Cardiac muscle cell (in vitro differentiated cells and primary cell): ENCODE results near the gene ASL. TPM values are rescaled to one million over a fixed set of nuclear protein-coding genes. Genes with fewer than 3 reads are reported as not detected.

Source experiments
- DNase-seq, 2 donors: peaks; one replicate each; pipeline versions ENCODE4 v3.0.0 to v3.0.0-alpha.2; 2010 to 2017; ENCODE audit warnings: low read depth in 1 of 2, low spot score in 1 of 2
- H3K27ac ChIP-seq: fragments of 200-600 bp; sonication (generic); 2 replicates; pipeline ENCODE4 v1.5.1; 2016
- H3K27me3 ChIP-seq: fragments of 200-600 bp; sonication (generic); 2 replicates; pipeline ENCODE4 v1.6.0; 2016; ENCODE audit warnings: control low read depth
- H3K36me3 ChIP-seq: fragments of 200-600 bp; sonication (generic); 2 replicates; pipeline ENCODE4 v1.5.1; 2016; ENCODE audit warnings: control low read depth
- H3K4me1 ChIP-seq: fragments of 200-600 bp; sonication (generic); 2 replicates; pipeline ENCODE4 v1.8.1; 2017; ENCODE audit warnings: low read depth, mild to moderate bottlenecking, mixed run types
- H3K4me3 ChIP-seq: fragments of 200-600 bp; sonication (generic); 2 replicates; pipeline ENCODE4 v1.5.1; 2016; ENCODE audit warnings: mild to moderate bottlenecking
- H3K9me3 ChIP-seq: fragments of 200-600 bp; sonication (generic); 2 replicates; pipeline ENCODE4 v1.5.1; 2017; ENCODE audit warnings: low read depth, mild to moderate bottlenecking, control low read depth
- polyA plus RNA-seq: library from polyadenylated mRNA; unstranded; fragments of >200 nt; fragmentation: Nextera tagmentation; extraction: Ambion mirVana; gene quantifications from 2 replicates; pipeline ENCODE4 v1.2.1, GENCODE V29; 2016
- total RNA-seq: library from RNA; depleted of rRNA; stranded (reverse); fragments of >200 nt; gene quantifications from 2 replicates; pipeline ENCODE4 v1.2.3, GENCODE V29; 2016
- TF ChIP-seq, protein P1 (sequence below): IDR thresholded peaks from 2 replicates; pipeline ENCODE4 v1.5.1; 2012; ENCODE audit warnings: low read depth, mild to moderate bottlenecking, low read length

ASL gene
- total and polyA plus RNA-seq, 2 experiments from 2014 or later, result 17.9 to 18.1 TPM

- Histone ChIP-seq H3K4me1 (peaks cover 16% of the 10 kb centered on the region), H3K27ac (peak overlapping the region; percentile 44), H3K27me3 (no peaks in the 10 kb centered on the region), H3K36me3 (peaks cover under 1% of the 10 kb centered on the region), H3K9me3 (no peaks in the 10 kb centered on the region), H3K4me3 (no peak overlapping the region)
- DNase-seq, result peak in 1 of 2 donors; percentile 40
- TF ChIP-seq, protein P1, sequence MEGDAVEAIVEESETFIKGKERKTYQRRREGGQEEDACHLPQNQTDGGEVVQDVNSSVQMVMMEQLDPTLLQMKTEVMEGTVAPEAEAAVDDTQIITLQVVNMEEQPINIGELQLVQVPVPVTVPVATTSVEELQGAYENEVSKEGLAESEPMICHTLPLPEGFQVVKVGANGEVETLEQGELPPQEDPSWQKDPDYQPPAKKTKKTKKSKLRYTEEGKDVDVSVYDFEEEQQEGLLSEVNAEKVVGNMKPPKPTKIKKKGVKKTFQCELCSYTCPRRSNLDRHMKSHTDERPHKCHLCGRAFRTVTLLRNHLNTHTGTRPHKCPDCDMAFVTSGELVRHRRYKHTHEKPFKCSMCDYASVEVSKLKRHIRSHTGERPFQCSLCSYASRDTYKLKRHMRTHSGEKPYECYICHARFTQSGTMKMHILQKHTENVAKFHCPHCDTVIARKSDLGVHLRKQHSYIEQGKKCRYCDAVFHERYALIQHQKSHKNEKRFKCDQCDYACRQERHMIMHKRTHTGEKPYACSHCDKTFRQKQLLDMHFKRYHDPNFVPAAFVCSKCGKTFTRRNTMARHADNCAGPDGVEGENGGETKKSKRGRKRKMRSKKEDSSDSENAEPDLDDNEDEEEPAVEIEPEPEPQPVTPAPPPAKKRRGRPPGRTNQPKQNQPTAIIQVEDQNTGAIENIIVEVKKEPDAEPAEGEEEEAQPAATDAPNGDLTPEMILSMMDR, result no peak
Measured at GRCh38 chr7:66142334-66142733, 66.7 kb downstream of the ASL start.

GRCh38 chr7:66142996-66143395 lies 67.4 kb downstream of the ASL start:
- TF ChIP-seq, protein P1, result no peak
- H3K27me3 ChIP-seq, result no peaks in the 10 kb centered on the region
- peaks cover 16% of the 10 kb centered on the region for H3K4me1 ChIP-seq
- peaks cover 3% of the 10 kb centered on the region for H3K36me3 ChIP-seq
- no peak overlapping the region for H3K4me3 ChIP-seq
- H3K9me3 ChIP-seq, result no peaks in the 10 kb centered on the region
- peak overlapping the region; percentile 44 for H3K27ac ChIP-seq
- no peak for DNase-seq

Other genes with a start within 250 kb of the ASL start
- gene VKORC1L1, start 202.7 kb upstream of the ASL start, total RNA-seq, result 7.3 and 8.6 TPM in 2 replicates
- gene VKORC1L1, start 202.7 kb upstream of the ASL start, polyA plus RNA-seq, result 12.8 and 14.6 TPM in 2 replicates
- 27.7 and 33.8 TPM in 2 replicates for gene GUSB, start 93.6 kb upstream of the ASL start, total RNA-seq
- 54.6 and 60.0 TPM in 2 replicates for gene GUSB, start 93.6 kb upstream of the ASL start, polyA plus RNA-seq
- gene CRCP, start 39.0 kb downstream of the ASL start, total RNA-seq, result 20.3 and 30.0 TPM in 2 replicates
- gene CRCP, start 39.0 kb downstream of the ASL start, polyA plus RNA-seq, result 10.6 and 15.5 TPM in 2 replicates
- 20.4 and 21.1 TPM in 2 replicates for gene TPST1, start 129.5 kb downstream of the ASL start, total RNA-seq
- 23.7 and 24.8 TPM in 2 replicates for gene TPST1, start 129.5 kb downstream of the ASL start, polyA plus RNA-seq